Measurements from ENCODE around the gene P2RY14.
A peak's percentile ranks its signal among the peaks of the same experiment; 100 is the strongest.

Gene P2RY14

GRCh38 chr3:151278230-151278629 lies at the start of gene P2RY14:
Gene P2RY14 (minus strand): TSS chr3:151278542. CDS start chr3:151214316, 64,226 bp downstream.
- no peak for DNase-seq

- DNase-seq, result peak; percentile 6
These were observed 49.3 kb upstream of the P2RY14 start for GRCh38 chr3:151327571-151328198.

- DNase-seq, result no peak
These were observed 44.2 kb upstream of the P2RY14 start for GRCh38 chr3:151322511-151322910.

GRCh38 chr3:151321526-151321925 lies 43.2 kb upstream of the P2RY14 start:
- no peak for DNase-seq

- DNase-seq, result no peak
These were observed 41.8 kb upstream of the P2RY14 start for GRCh38 chr3:151320131-151320530.

- no peak for DNase-seq
These were observed 41.3 kb upstream of the P2RY14 start for GRCh38 chr3:151319628-151320027.

GRCh38 chr3:151318991-151319390 lies 40.6 kb upstream of the P2RY14 start:
- no peak for DNase-seq

- DNase-seq, result no peak
These were observed 40.0 kb upstream of the P2RY14 start for GRCh38 chr3:151318313-151318712.

- DNase-seq, result no peak
These were observed 38.1 kb upstream of the P2RY14 start, which contains the start of gene GPR87 for GRCh38 chr3:151316267-151316991. Gene GPR87 (minus strand): TSS chr3:151316820. CDS start chr3:151300100, 16,720 bp downstream.

- DNase-seq, result no peak
These were observed 37.5 kb upstream of the P2RY14 start for GRCh38 chr3:151315846-151316245.

GRCh38 chr3:151315136-151315535 lies 36.8 kb upstream of the P2RY14 start:
- DNase-seq, result no peak

- DNase-seq, result no peak
These were observed 36.3 kb upstream of the P2RY14 start for GRCh38 chr3:151314593-151314992.

- no peak for DNase-seq
These were observed 35.8 kb upstream of the P2RY14 start for GRCh38 chr3:151314137-151314536.

- no peak for DNase-seq
These were observed 34.6 kb upstream of the P2RY14 start for GRCh38 chr3:151312972-151313371.

GRCh38 chr3:151309566-151309965 lies 31.2 kb upstream of the P2RY14 start:
- DNase-seq, result no peak

- DNase-seq, result no peak
These were observed 29.5 kb upstream of the P2RY14 start for GRCh38 chr3:151307583-151308488.

GRCh38 chr3:151307131-151307530 lies 28.8 kb upstream of the P2RY14 start:
- DNase-seq, result no peak

- DNase-seq, result no peak
These were observed 27.9 kb upstream of the P2RY14 start for GRCh38 chr3:151306168-151306810.

GRCh38 chr3:151305775-151306151 lies 27.4 kb upstream of the P2RY14 start:
- DNase-seq, result no peak

GRCh38 chr3:151305060-151305774 lies 26.9 kb upstream of the P2RY14 start:
- DNase-seq, result no peak

GRCh38 chr3:151303751-151304150 lies 25.4 kb upstream of the P2RY14 start:
- DNase-seq, result no peak

GRCh38 chr3:151301787-151302186 lies 23.4 kb upstream of the P2RY14 start:
- DNase-seq, result no peak

Measured in NCI-H146 (cell line).